Fibroblast of lung (primary cell): Measurements from ENCODE around the gene NIBAN1.

Source experiments
- CTCF ChIP-seq, 2 donors: IDR thresholded peaks in 1 of 2; conservative IDR thresholded peaks in 1 of 2; 1 replicate in 1 of 2; 2 replicates in 1 of 2; pipeline ENCODE4 v1.5.1; 2011 to 2012; ENCODE audit warnings: low read length in 2 of 2, control low read depth in 1 of 2, inconsistent platforms in 1 of 2, low read depth in 1 of 2, mild to moderate bottlenecking in 1 of 2
- EZH2 ChIP-seq: IDR thresholded peaks from 2 replicates; pipeline ENCODE4 v1.5.1; 2012; ENCODE audit warnings: low read length, control low read depth, mild to moderate bottlenecking; ENCODE audit errors: missing control alignments

DNA sequence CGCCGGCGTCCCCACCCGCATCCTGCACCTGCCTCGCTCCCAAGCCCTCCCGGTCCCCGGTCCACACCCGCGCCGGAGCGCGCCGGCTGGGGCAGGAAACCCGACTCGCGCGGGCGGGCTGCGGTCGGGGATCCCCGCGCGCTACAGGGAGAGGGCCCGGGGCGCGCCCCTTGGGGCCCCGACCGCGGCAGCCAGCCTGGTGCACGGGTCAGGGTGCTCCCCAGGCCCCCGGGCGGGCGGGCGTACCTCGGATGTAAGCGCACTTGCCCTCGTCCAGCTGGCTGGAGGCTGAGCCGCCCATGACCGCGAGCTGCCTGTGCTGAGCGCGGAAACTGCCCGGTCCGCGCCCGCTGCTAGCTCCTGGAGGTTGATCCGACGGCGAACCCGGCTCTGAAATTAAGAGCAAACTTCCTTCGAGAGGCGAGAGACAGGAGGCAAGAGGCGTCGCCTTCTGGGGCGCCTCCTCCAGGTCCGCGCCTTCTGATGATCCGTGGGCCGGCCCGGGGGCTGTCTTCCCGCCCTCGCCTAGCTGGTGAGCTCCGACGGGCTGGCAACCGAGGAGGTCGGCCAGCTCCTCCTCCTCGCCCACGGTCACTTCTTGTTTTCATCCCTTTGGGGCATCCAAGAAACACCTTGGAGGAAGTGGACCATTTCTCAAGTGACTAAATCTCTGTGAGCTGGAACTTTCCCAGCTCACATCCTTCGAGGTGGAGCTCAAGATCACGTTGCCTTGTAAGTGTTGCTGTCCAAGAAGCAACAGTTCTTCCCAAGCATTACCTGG, at the start of gene NIBAN1:
- TF ChIP-seq CTCF (conservative IDR thresholded peaks at IDR 0.05 in 1 of 2, IDR thresholded peaks at IDR 0.05 in 1 of 2; ENCODE audit: low read depth in 1 of 2, low read length in 2 of 2) (no peak), EZH2 (no peak)
